Renal cortex interstitium (tissue), 11 donors: ENCODE measurements around the gene MST1. TPM values are rescaled to one million over a fixed set of nuclear protein-coding genes. Genes with fewer than 3 reads are reported as not detected.

ENCODE experiments used
- DNase-seq, 11 donors: peaks; one replicate each; pipeline ENCODE4 v3.0.0-alpha.2; 2013; ENCODE audit warnings: low read depth in 9 of 11, low spot score in 4 of 11; ENCODE audit errors: extremely low read depth in 1 of 11
- polyA plus RNA-seq, 3 donors: library from polyadenylated mRNA; unstranded; fragments of 120-200 nt; gene quantifications; one replicate each; pipeline ENCODE4 v1.2.1, GENCODE V29; 2013; ENCODE audit not compliant: insufficient read length in 3 of 3

Gene MST1
- polyA plus RNA-seq, 3 donors: 99.1 to 242 (median 199) TPM

GRCh38 chr3:49652218-49652902 lies 36.9 kb downstream of the MST1 start:
- no peak for DNase-seq

GRCh38 chr3:49650637-49651036 lies 38.6 kb downstream of the MST1 start:
- no peak for DNase-seq

- no peak for DNase-seq
Measured at GRCh38 chr3:49650177-49650576, 39.1 kb downstream of the MST1 start.

- no peak for DNase-seq
Measured at GRCh38 chr3:49649576-49649975, 39.7 kb downstream of the MST1 start.

- no peak for DNase-seq
Measured at GRCh38 chr3:49648354-49649019, 40.8 kb downstream of the MST1 start.

GRCh38 chr3:49647741-49648140 lies 41.5 kb downstream of the MST1 start:
- no peak for DNase-seq

- no peak for DNase-seq
Measured at GRCh38 chr3:49646236-49646635, 43.0 kb downstream of the MST1 start.

- DNase-seq: no peak
Measured at GRCh38 chr3:49644684-49645083, 44.6 kb downstream of the MST1 start.

GRCh38 chr3:49642708-49643145 lies 46.5 kb downstream of the MST1 start:
- no peak for DNase-seq

GRCh38 chr3:49641921-49642707 lies 47.2 kb downstream of the MST1 start:
- no peak for DNase-seq

GRCh38 chr3:49641292-49641691 lies 48.0 kb downstream of the MST1 start:
- DNase-seq: no peak

- no peak for DNase-seq
Measured at GRCh38 chr3:49639551-49639950, 49.7 kb downstream of the MST1 start.

- DNase-seq: no peak
Measured at GRCh38 chr3:49638445-49638844, 50.8 kb downstream of the MST1 start.

- DNase-seq: no peak
Measured at GRCh38 chr3:49636883-49637609, 52.2 kb downstream of the MST1 start.

GRCh38 chr3:49634736-49635135 lies 54.5 kb downstream of the MST1 start:
- DNase-seq: no peak

Other genes starting within 250 kb of the MST1 start
- 100 to 1,000 TPM in 2 of 3 donors, 10 to 100 TPM in 1; 99.7 to 116 (median 102) TPM for gene DAG1, start 219.2 kb downstream of the MST1 start, polyA plus RNA-seq
- gene BSN, start 135.0 kb downstream of the MST1 start, polyA plus RNA-seq: 1 to 10 TPM; 1.2 to 1.5 (median 1.4) TPM
- 100 to 1,000 TPM; 145 to 153 (median 152) TPM for gene APEH, start 15.1 kb downstream of the MST1 start, polyA plus RNA-seq
- 10 to 100 TPM; 33.9 to 42.2 (median 38.8) TPM for gene RNF123, start 83 bp upstream of the MST1 start, polyA plus RNA-seq
- 1 to 10 TPM; 1.4 to 2.2 (median 1.8) TPM for gene AMIGO3, start 30.2 kb upstream of the MST1 start, polyA plus RNA-seq
- gene GMPPB, start 34.5 kb upstream of the MST1 start, polyA plus RNA-seq: 10 to 100 TPM; 13.2 to 17.6 (median 17.3) TPM
- gene IP6K1, start 97.1 kb upstream of the MST1 start, polyA plus RNA-seq: 10 to 100 TPM; 50.6 to 55.8 (median 51.2) TPM
- gene CDHR4, start 110.4 kb upstream of the MST1 start, polyA plus RNA-seq: under 1 TPM in 1 of 3 donors, not detected in 2; 0.15 TPM
- gene INKA1, start 113.8 kb upstream of the MST1 start, polyA plus RNA-seq: 10 to 100 TPM in 1 of 3 donors, 1 to 10 TPM in 2; 9.6 to 16.9 (median 10.0) TPM
- 10 to 100 TPM; 31.8 to 50.9 (median 36.5) TPM for gene UBA7, start 124.5 kb upstream of the MST1 start, polyA plus RNA-seq
- 10 to 100 TPM in 1 of 3 donors, 1 to 10 TPM in 2; 9.4 to 12.8 (median 9.8) TPM for gene TRAIP, start 167.1 kb upstream of the MST1 start, polyA plus RNA-seq
- gene CAMKV, start 180.4 kb upstream of the MST1 start, polyA plus RNA-seq: under 1 TPM; 0.16 to 0.18 (median 0.17) TPM
- gene MST1R, start 214.4 kb upstream of the MST1 start, polyA plus RNA-seq: 1 to 10 TPM; 1.3 to 1.7 (median 1.5) TPM
- gene MON1A, start 240.3 kb upstream of the MST1 start, polyA plus RNA-seq: 10 to 100 TPM in 1 of 3 donors, 1 to 10 TPM in 2; 7.0 to 10.5 (median 7.3) TPM